IgD-negative memory B cell (primary cell): Measurements from ENCODE around the gene NCAPD2. TPM values are rescaled to one million over a fixed set of nuclear protein-coding genes. Genes with fewer than 3 reads are reported as not detected.
"Not testable (repeated sequence)": the region's sequence is repeated elsewhere in the genome, so short reads cannot be mapped to it uniquely, and the experiment has no call there.

Experiments
- H3K27ac Mint-ChIP-seq, 3 donors: one replicate each; pipeline ENCODE4 v1.8.0; 2020 to 2022; ENCODE audit warnings: mild to moderate bottlenecking in 3 of 3, mixed read lengths in 3 of 3, moderate library complexity in 1 of 3
- H3K27me3 Mint-ChIP-seq: one replicate; pipeline ENCODE4 v1.8.0; 2021; ENCODE audit warnings: mixed read lengths
- H3K36me3 Mint-ChIP-seq: one replicate; pipeline ENCODE4 v1.8.0; 2020; ENCODE audit warnings: mild to moderate bottlenecking, mixed read lengths
- H3K4me1 Mint-ChIP-seq, 3 donors: one replicate each; pipeline ENCODE4 v1.8.0; 2020 to 2022; ENCODE audit warnings: mixed read lengths in 3 of 3, mild to moderate bottlenecking in 1 of 3
- H3K4me3 Mint-ChIP-seq, 4 donors: one replicate each; pipeline ENCODE4 v1.8.0; 2020 to 2022; ENCODE audit warnings: mild to moderate bottlenecking in 4 of 4, mixed read lengths in 4 of 4, moderate library complexity in 3 of 4
- H3K9me3 Mint-ChIP-seq, 3 donors: one replicate each; pipeline ENCODE4 v1.8.0; 2020 to 2021; ENCODE audit warnings: mixed read lengths in 3 of 3, mild to moderate bottlenecking in 1 of 3
- polyA plus RNA-seq: library from polyadenylated mRNA; unstranded; fragments of 300-500 nt; fragmentation: Illumina TruSeq; gene quantifications from one replicate; pipeline ENCODE4 v1.2.3, GENCODE V29; 2021

NCAPD2 gene
- polyA plus RNA-seq, 1 donor from 2014 or later: 21.1 TPM

- H3K4me3 Mint-ChIP-seq: no peak overlapping the region
- peaks cover 7 to 13% (median 12%) of the 10 kb centered on the region in 3 donors for H3K4me1 Mint-ChIP-seq
- no peaks in the 10 kb centered on the region for H3K27me3 Mint-ChIP-seq
- no peaks in the 10 kb centered on the region for H3K9me3 Mint-ChIP-seq
- H3K36me3 Mint-ChIP-seq: no peaks in the 10 kb centered on the region
- peak overlapping the region in 1 of 3 donors; percentile 3 for H3K27ac Mint-ChIP-seq
Observed at GRCh38 chr12:6530576-6531260, 36.8 kb downstream of the NCAPD2 start.

- Mint-ChIP-seq H3K27me3 (no peaks in the 10 kb centered on the region), H3K4me3 (peak overlapping the region; percentile 83 to 94 (median 90)), H3K27ac (peak overlapping the region; percentile 93 to 98 (median 97)), H3K4me1 (peaks cover 10 to 24% (median 21%) of the 10 kb centered on the region in 3 donors), H3K36me3 (no peaks in the 10 kb centered on the region), H3K9me3 (no peaks in the 10 kb centered on the region)
Observed at GRCh38 chr12:6532051-6532926, 38.4 kb downstream of the NCAPD2 start.

- H3K27me3 Mint-ChIP-seq: no peaks in the 10 kb centered on the region
- H3K27ac Mint-ChIP-seq: peak overlapping the region; percentile 93 to 98 (median 97)
- H3K4me3 Mint-ChIP-seq: peak overlapping the region; percentile 83 to 94 (median 90)
- peaks cover 15 to 29% (median 27%) of the 10 kb centered on the region in 3 donors for H3K4me1 Mint-ChIP-seq
- no peaks in the 10 kb centered on the region for H3K9me3 Mint-ChIP-seq
- H3K36me3 Mint-ChIP-seq: no peaks in the 10 kb centered on the region
Observed at GRCh38 chr12:6532927-6533652, 39.2 kb downstream of the NCAPD2 start.

- no peaks in the 10 kb centered on the region for H3K27me3 Mint-ChIP-seq
- peaks cover 15 to 31% (median 30%) of the 10 kb centered on the region in 3 donors for H3K4me1 Mint-ChIP-seq
- no peaks in the 10 kb centered on the region for H3K36me3 Mint-ChIP-seq
- peak overlapping the region; percentile 83 to 94 (median 90) for H3K4me3 Mint-ChIP-seq
- peak overlapping the region; percentile 84 to 98 (median 97) for H3K27ac Mint-ChIP-seq
- no peaks in the 10 kb centered on the region for H3K9me3 Mint-ChIP-seq
Observed at GRCh38 chr12:6533653-6533922, 39.7 kb downstream of the NCAPD2 start.

GRCh38 chr12:6533923-6534694 is 40.2 kb downstream of the NCAPD2 start, which contains the start of gene GAPDH:
Gene GAPDH (plus strand): TSS chr12:6534517. CDS start chr12:6534833, 316 bp downstream.
- Mint-ChIP-seq H3K27me3 (no peaks in the 10 kb centered on the region), H3K4me1 (peaks cover 16 to 33% (median 32%) of the 10 kb centered on the region in 3 donors), H3K27ac (peak within 1 kb of the TSS; percentile 94 to 98 (median 97)), H3K36me3 (no peaks in the 10 kb centered on the region), H3K4me3 (peak within 1 kb of the TSS; percentile 91 to 99 (median 96)), H3K9me3 (no peaks in the 10 kb centered on the region)

GRCh38 chr12:6534695-6534944 is 40.7 kb downstream of the NCAPD2 start:
- Mint-ChIP-seq H3K27me3 (no peaks in the 10 kb centered on the region), H3K36me3 (no peaks in the 10 kb centered on the region), H3K27ac (peak overlapping the region; percentile 94 to 98 (median 97)), H3K9me3 (no peaks in the 10 kb centered on the region), H3K4me3 (peak overlapping the region; percentile 91 to 99 (median 96)), H3K4me1 (peaks cover 19 to 38% (median 36%) of the 10 kb centered on the region in 3 donors)

- Mint-ChIP-seq H3K4me1 (peaks cover 24 to 43% (median 38%) of the 10 kb centered on the region in 3 donors), H3K4me3 (peak overlapping the region; percentile 91 to 99 (median 96)), H3K36me3 (no peaks in the 10 kb centered on the region), H3K27me3 (no peaks in the 10 kb centered on the region), H3K9me3 (no peaks in the 10 kb centered on the region), H3K27ac (peak overlapping the region; percentile 94 to 98 (median 97))
Observed at GRCh38 chr12:6534945-6535696, 41.2 kb downstream of the NCAPD2 start.

- Mint-ChIP-seq H3K27ac (peak overlapping the region; percentile 94 to 98 (median 97)), H3K4me1 (peaks cover 28 to 47% (median 42%) of the 10 kb centered on the region in 3 donors), H3K36me3 (no peaks in the 10 kb centered on the region), H3K27me3 (no peaks in the 10 kb centered on the region), H3K4me3 (peak overlapping the region; percentile 91 to 99 (median 96)), H3K9me3 (no peaks in the 10 kb centered on the region)
Observed at GRCh38 chr12:6535697-6535946, 41.7 kb downstream of the NCAPD2 start.

- Mint-ChIP-seq H3K27me3 (no peaks in the 10 kb centered on the region), H3K4me3 (peak overlapping the region; percentile 91 to 99 (median 96)), H3K4me1 (peaks cover 28 to 49% (median 42%) of the 10 kb centered on the region in 3 donors)
Observed at GRCh38 chr12:6535960-6536847, 42.3 kb downstream of the NCAPD2 start.

GRCh38 chr12:6536894-6537579 is 43.1 kb downstream of the NCAPD2 start:
- Mint-ChIP-seq H3K36me3 (no peaks in the 10 kb centered on the region), H3K27me3 (no peaks in the 10 kb centered on the region), H3K9me3 (no peaks in the 10 kb centered on the region), H3K4me1 (peaks cover 26 to 49% (median 42%) of the 10 kb centered on the region in 3 donors), H3K4me3 (peak overlapping the region in 3 of 4 donors; percentile 51 to 94 (median 63)), H3K27ac (peak overlapping the region; percentile 92 to 98 (median 97))

More at GRCh38 chr12:6535960-6536847, 42.3 kb downstream of the NCAPD2 start:
- Mint-ChIP-seq H3K27ac (peak overlapping the region; percentile 94 to 98 (median 97)), H3K36me3 (no peaks in the 10 kb centered on the region), H3K9me3 (no peaks in the 10 kb centered on the region)

- not testable (repeated sequence) for H3K27me3 Mint-ChIP-seq, H3K36me3 Mint-ChIP-seq, H3K9me3 Mint-ChIP-seq
- Mint-ChIP-seq H3K27ac (peak overlapping the region; percentile 89 to 98 (median 97)), H3K4me1 (peaks cover 26 to 42% (median 36%) of the 10 kb centered on the region in 3 donors), H3K4me3 (peak overlapping the region in 3 of 4 donors; percentile 39 to 94 (median 56))
Observed at GRCh38 chr12:6537580-6538419, 43.9 kb downstream of the NCAPD2 start.
